IPS-18a (cell line): ENCODE data around the gene POC1A.
"Not testable (repeated sequence)": the region's sequence is repeated elsewhere in the genome, so short reads cannot be mapped to it uniquely, and the experiment has no call there.

Experiments
- H3K27ac ChIP-seq: one replicate; pipeline ENCODE4 v1.5.1; 2013; ENCODE audit warnings: low read length
- H3K27me3 ChIP-seq: one replicate; pipeline ENCODE4 v1.6.1; 2013; ENCODE audit warnings: mild to moderate bottlenecking, low read length; ENCODE audit not compliant: control insufficient read depth, insufficient read depth
- H3K36me3 ChIP-seq: one replicate; pipeline ENCODE4 v1.6.1; 2013; ENCODE audit warnings: low read depth, low read length; ENCODE audit not compliant: control insufficient read depth
- H3K4me1 ChIP-seq: one replicate; pipeline ENCODE4 v1.6.1; 2013; ENCODE audit warnings: low read depth, low read length; ENCODE audit not compliant: control insufficient read depth
- H3K4me3 ChIP-seq: one replicate; pipeline ENCODE4 v1.5.1; 2013; ENCODE audit warnings: low read length
- H3K9ac ChIP-seq: one replicate; pipeline ENCODE4 v1.6.1; 2013; ENCODE audit warnings: mild to moderate bottlenecking, low read length, moderate library complexity
- H3K9me3 ChIP-seq: one replicate; pipeline ENCODE4 v1.6.1; 2013; ENCODE audit warnings: low read depth, low read length; ENCODE audit not compliant: control insufficient read depth

The POC1A gene

GRCh38 chr3:52034212-52034611 is 120.0 kb downstream of the POC1A start:
- no peak overlapping the region for H3K27ac ChIP-seq
- no peaks in the 10 kb centered on the region for H3K36me3 ChIP-seq
- H3K4me1 ChIP-seq, result peaks cover 4% of the 10 kb centered on the region
- no peaks in the 10 kb centered on the region for H3K9me3 ChIP-seq
- H3K9ac ChIP-seq, result no peak overlapping the region
- H3K27me3 ChIP-seq, result no peaks in the 10 kb centered on the region
- no peak overlapping the region for H3K4me3 ChIP-seq

GRCh38 chr3:52033748-52034147 is 120.5 kb downstream of the POC1A start:
- not testable (repeated sequence) for H3K9ac ChIP-seq, H3K27ac ChIP-seq, H3K9me3 ChIP-seq, H3K4me3 ChIP-seq, H3K36me3 ChIP-seq, H3K27me3 ChIP-seq, H3K4me1 ChIP-seq

GRCh38 chr3:52032702-52033408 is 121.4 kb downstream of the POC1A start:
- H3K9ac ChIP-seq, result no peak overlapping the region
- H3K36me3 ChIP-seq, result no peaks in the 10 kb centered on the region

GRCh38 chr3:52031896-52032295 is 122.3 kb downstream of the POC1A start:
- Histone ChIP-seq H3K9me3 (no peaks in the 10 kb centered on the region), H3K4me3 (no peak overlapping the region)

More at GRCh38 chr3:52032702-52033408, 121.4 kb downstream of the POC1A start:
- no peak overlapping the region for H3K27ac ChIP-seq
- H3K4me1 ChIP-seq, result peaks cover 4% of the 10 kb centered on the region
- no peak overlapping the region for H3K4me3 ChIP-seq
- H3K27me3 ChIP-seq, result no peaks in the 10 kb centered on the region
- H3K9me3 ChIP-seq, result no peaks in the 10 kb centered on the region

GRCh38 chr3:52030714-52031310 is 123.4 kb downstream of the POC1A start:
- Histone ChIP-seq H3K9me3 (no peaks in the 10 kb centered on the region), H3K4me3 (no peak overlapping the region), H3K27ac (no peak overlapping the region), H3K27me3 (no peaks in the 10 kb centered on the region), H3K9ac (no peak overlapping the region), H3K36me3 (no peaks in the 10 kb centered on the region), H3K4me1 (no peaks in the 10 kb centered on the region)

More at GRCh38 chr3:52031896-52032295, 122.3 kb downstream of the POC1A start:
- H3K27ac ChIP-seq, result no peak overlapping the region
- H3K27me3 ChIP-seq, result no peaks in the 10 kb centered on the region
- no peaks in the 10 kb centered on the region for H3K36me3 ChIP-seq
- peaks cover under 1% of the 10 kb centered on the region for H3K4me1 ChIP-seq
- no peak overlapping the region for H3K9ac ChIP-seq

GRCh38 chr3:52029535-52029934 is 124.7 kb downstream of the POC1A start:
- Histone ChIP-seq H3K4me3 (no peak overlapping the region), H3K9me3 (no peaks in the 10 kb centered on the region), H3K27me3 (no peaks in the 10 kb centered on the region), H3K4me1 (no peaks in the 10 kb centered on the region), H3K9ac (no peak overlapping the region), H3K27ac (no peak overlapping the region), H3K36me3 (no peaks in the 10 kb centered on the region)

- Histone ChIP-seq H3K4me1 (no peaks in the 10 kb centered on the region), H3K9ac (no peak overlapping the region), H3K36me3 (no peaks in the 10 kb centered on the region), H3K4me3 (no peak overlapping the region), H3K27ac (no peak overlapping the region), H3K27me3 (no peaks in the 10 kb centered on the region), H3K9me3 (no peaks in the 10 kb centered on the region)
These were observed 125.2 kb downstream of the POC1A start for GRCh38 chr3:52029053-52029452.

- H3K9ac ChIP-seq, result no peak overlapping the region
These were observed 125.7 kb downstream of the POC1A start for GRCh38 chr3:52028572-52028971.

GRCh38 chr3:52026041-52026440 is 128.2 kb downstream of the POC1A start:
- Histone ChIP-seq H3K27me3 (no peaks in the 10 kb centered on the region), H3K4me1 (no peaks in the 10 kb centered on the region), H3K9ac (no peak overlapping the region), H3K9me3 (no peaks in the 10 kb centered on the region), H3K36me3 (no peaks in the 10 kb centered on the region), H3K27ac (no peak overlapping the region), H3K4me3 (no peak overlapping the region)

More at GRCh38 chr3:52028572-52028971, 125.7 kb downstream of the POC1A start:
- H3K36me3 ChIP-seq, result no peaks in the 10 kb centered on the region
- no peaks in the 10 kb centered on the region for H3K9me3 ChIP-seq
- no peaks in the 10 kb centered on the region for H3K4me1 ChIP-seq
- no peak overlapping the region for H3K4me3 ChIP-seq
- no peaks in the 10 kb centered on the region for H3K27me3 ChIP-seq
- no peak overlapping the region for H3K27ac ChIP-seq

- Histone ChIP-seq H3K4me3 (no peak overlapping the region), H3K9me3 (no peaks in the 10 kb centered on the region), H3K36me3 (no peaks in the 10 kb centered on the region), H3K9ac (no peak overlapping the region), H3K27ac (no peak overlapping the region), H3K4me1 (no peaks in the 10 kb centered on the region), H3K27me3 (no peaks in the 10 kb centered on the region)
These were observed 128.8 kb downstream of the POC1A start for GRCh38 chr3:52025453-52025852.
